DND-41 (cell line): ENCODE data around the gene ZDHHC20.

Source experiments
- ATAC-seq: fragments of 200-7000 bp; cut with Tn5 transposase; 3 replicates; pipeline ENCODE4 v1.9.1; 2021; ENCODE audit warnings: low read depth; ENCODE audit not compliant: insufficient read depth
- DNase-seq: peaks from one replicate; pipeline ENCODE4 v3.0.0-alpha.2; 2020
- H2AFZ ChIP-seq: 2 replicates; pipeline ENCODE4 v1.6.0; 2012; ENCODE audit warnings: low read depth, low read length
- H3K27ac ChIP-seq: 2 replicates; pipeline ENCODE4 v1.5.1; 2012; ENCODE audit warnings: low read length, inconsistent platforms
- H3K27me3 ChIP-seq: fragments of 200-600 bp; sonication (generic); 2 replicates; pipeline ENCODE4 v1.6.0; 2012; ENCODE audit warnings: low read length, mild to moderate bottlenecking, inconsistent platforms; ENCODE audit not compliant: insufficient read depth, poor library complexity
- H3K36me3 ChIP-seq: 2 replicates; pipeline ENCODE4 v1.5.1; 2012; ENCODE audit warnings: low read length, inconsistent platforms; ENCODE audit not compliant: insufficient read depth
- H3K4me1 ChIP-seq: 2 replicates; pipeline ENCODE4 v1.5.1; 2012; ENCODE audit warnings: mild to moderate bottlenecking, low read length; ENCODE audit not compliant: insufficient read depth
- H3K4me2 ChIP-seq: 2 replicates; pipeline ENCODE4 v1.6.0; 2012; ENCODE audit warnings: mild to moderate bottlenecking, moderate library complexity, low read length, inconsistent platforms; ENCODE audit not compliant: insufficient read depth
- H3K4me3 ChIP-seq, 2 experiments: fragments of 200-600 bp in 1 of 2; shearing (Covaris generic) in 1 of 2; 2 replicates each; pipeline ENCODE4 v1.5.1; 2012 to 2016; ENCODE audit warnings: inconsistent platforms in 2 of 2, low read length in 2 of 2, mild to moderate bottlenecking in 2 of 2, low read depth in 1 of 2, moderate library complexity in 1 of 2
- H3K79me2 ChIP-seq: 2 replicates; pipeline ENCODE4 v1.6.0; 2012; ENCODE audit warnings: low read length, inconsistent platforms; ENCODE audit not compliant: insufficient read depth
- H3K9ac ChIP-seq: 2 replicates; pipeline ENCODE4 v1.6.0; 2012; ENCODE audit warnings: low read depth, mild to moderate bottlenecking, inconsistent platforms, low read length, moderate library complexity
- H3K9me3 ChIP-seq: 2 replicates; pipeline ENCODE4 v1.5.1; 2012; ENCODE audit warnings: low read length, moderate library complexity, mild to moderate bottlenecking, inconsistent platforms; ENCODE audit not compliant: insufficient read depth, severe bottlenecking
- H4K20me1 ChIP-seq: 2 replicates; pipeline ENCODE4 v1.6.0; 2012; ENCODE audit warnings: low read length; ENCODE audit not compliant: insufficient read depth
- EZH2 ChIP-seq: IDR thresholded peaks from 3 replicates; pipeline ENCODE4 v1.6.1; 2012; ENCODE audit warnings: borderline replicate concordance, low read depth, mild to moderate bottlenecking, moderate library complexity, low read length, inconsistent platforms; ENCODE audit not compliant: severe bottlenecking
- TF ChIP-seq, protein P1 (sequence below): IDR thresholded peaks from 2 replicates; pipeline ENCODE4 v1.5.1; 2012; ENCODE audit warnings: borderline replicate concordance, low read length, moderate library complexity, mild to moderate bottlenecking; ENCODE audit not compliant: poor library complexity, severe bottlenecking; ENCODE audit errors: extremely low read depth

ZDHHC20 gene

DNA sequence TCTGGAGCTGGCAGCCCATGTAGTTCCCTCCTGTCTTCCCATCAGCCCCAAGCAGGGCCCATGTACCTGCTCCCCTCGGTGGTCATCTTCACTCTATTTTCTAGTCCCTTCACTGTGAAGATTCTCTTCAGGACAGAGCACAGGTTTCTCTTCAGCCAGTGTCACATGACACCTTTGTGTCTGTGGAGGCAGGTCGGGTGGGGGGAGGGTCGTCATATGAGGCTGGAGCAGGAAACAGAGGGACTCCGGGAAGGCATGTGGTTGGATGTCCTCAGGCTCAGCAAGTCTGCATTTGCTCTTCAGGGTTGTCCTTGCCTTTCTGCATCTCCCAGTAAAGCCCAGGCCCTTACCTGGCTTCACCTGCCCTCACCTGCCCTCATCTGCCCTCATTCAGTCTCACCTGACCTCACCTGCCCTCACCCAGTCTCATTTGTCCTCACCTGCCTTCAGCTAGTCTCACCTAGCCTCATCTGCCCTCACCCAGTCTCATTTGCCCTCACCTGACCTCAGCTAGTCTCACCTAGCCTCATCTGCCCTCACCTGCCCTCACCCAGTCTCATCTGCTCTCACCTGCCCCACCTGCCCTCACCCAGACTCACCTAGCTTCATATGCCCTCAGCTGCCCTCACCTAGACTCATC, 120.3 kb downstream of the ZDHHC20 start:
- Histone ChIP-seq H2AFZ (no peak overlapping the region), H3K4me2 (no peak overlapping the region)
- DNase-seq, result no peak

DNA sequence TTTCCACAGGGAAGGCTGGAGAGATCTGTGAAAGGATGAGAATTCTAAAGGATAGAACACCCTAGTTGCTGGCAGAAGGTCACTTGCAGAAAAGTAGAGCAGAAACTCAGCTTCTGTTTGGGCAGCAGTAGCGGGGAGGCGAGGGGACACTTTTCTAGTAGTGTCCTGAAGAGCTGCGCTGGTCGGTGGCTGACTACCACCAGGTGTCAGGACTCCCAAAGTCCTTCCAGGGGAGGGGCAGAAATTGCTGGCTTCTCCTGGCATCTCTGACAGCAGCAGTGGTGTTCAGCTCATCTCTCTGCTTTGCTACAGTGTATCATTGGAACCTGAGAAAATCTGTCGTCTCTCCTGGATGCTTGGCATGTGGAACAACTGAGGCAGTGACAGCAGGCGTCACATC, 120.9 kb downstream of the ZDHHC20 start:
- peaks cover 12% of the 10 kb centered on the region for H3K4me1 ChIP-seq
- no peak overlapping the region for H3K9ac ChIP-seq
- DNase-seq (no peak), ATAC-seq (no peak)
- no peak for TF ChIP-seq EZH2
- TF ChIP-seq, protein P1, sequence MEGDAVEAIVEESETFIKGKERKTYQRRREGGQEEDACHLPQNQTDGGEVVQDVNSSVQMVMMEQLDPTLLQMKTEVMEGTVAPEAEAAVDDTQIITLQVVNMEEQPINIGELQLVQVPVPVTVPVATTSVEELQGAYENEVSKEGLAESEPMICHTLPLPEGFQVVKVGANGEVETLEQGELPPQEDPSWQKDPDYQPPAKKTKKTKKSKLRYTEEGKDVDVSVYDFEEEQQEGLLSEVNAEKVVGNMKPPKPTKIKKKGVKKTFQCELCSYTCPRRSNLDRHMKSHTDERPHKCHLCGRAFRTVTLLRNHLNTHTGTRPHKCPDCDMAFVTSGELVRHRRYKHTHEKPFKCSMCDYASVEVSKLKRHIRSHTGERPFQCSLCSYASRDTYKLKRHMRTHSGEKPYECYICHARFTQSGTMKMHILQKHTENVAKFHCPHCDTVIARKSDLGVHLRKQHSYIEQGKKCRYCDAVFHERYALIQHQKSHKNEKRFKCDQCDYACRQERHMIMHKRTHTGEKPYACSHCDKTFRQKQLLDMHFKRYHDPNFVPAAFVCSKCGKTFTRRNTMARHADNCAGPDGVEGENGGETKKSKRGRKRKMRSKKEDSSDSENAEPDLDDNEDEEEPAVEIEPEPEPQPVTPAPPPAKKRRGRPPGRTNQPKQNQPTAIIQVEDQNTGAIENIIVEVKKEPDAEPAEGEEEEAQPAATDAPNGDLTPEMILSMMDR, result peak; percentile 7
- no peak overlapping the region for H3K4me3 ChIP-seq
- no peaks in the 10 kb centered on the region for H4K20me1 ChIP-seq
- no peaks in the 10 kb centered on the region for H3K27me3 ChIP-seq
- H2AFZ ChIP-seq, result no peak overlapping the region
- no peak overlapping the region for H3K4me2 ChIP-seq
- 0 out of 2 replicates have a peak, but pooled peaks cover 3% of the 10 kb centered on the region for H3K36me3 ChIP-seq
- no peak overlapping the region for H3K27ac ChIP-seq
- no peaks in the 10 kb centered on the region for H3K9me3 ChIP-seq
- H3K79me2 ChIP-seq, result peaks cover 20% of the 10 kb centered on the region

More for the DNA sequence above, 120.3 kb downstream of the ZDHHC20 start:
- Histone ChIP-seq H3K4me1 (peaks cover 18% of the 10 kb centered on the region), H3K79me2 (peaks cover 25% of the 10 kb centered on the region), H3K36me3 (0 out of 2 replicates have a peak, but pooled peaks cover 3% of the 10 kb centered on the region), H3K27ac (no peak overlapping the region), H3K9ac (no peak overlapping the region), H3K27me3 (no peaks in the 10 kb centered on the region), H3K9me3 (no peaks in the 10 kb centered on the region), H3K4me3 (no peak overlapping the region), H4K20me1 (no peaks in the 10 kb centered on the region)
- ATAC-seq, result no peak
- TF ChIP-seq EZH2, result no peak
- TF ChIP-seq, protein P1, result no peak

DNA sequence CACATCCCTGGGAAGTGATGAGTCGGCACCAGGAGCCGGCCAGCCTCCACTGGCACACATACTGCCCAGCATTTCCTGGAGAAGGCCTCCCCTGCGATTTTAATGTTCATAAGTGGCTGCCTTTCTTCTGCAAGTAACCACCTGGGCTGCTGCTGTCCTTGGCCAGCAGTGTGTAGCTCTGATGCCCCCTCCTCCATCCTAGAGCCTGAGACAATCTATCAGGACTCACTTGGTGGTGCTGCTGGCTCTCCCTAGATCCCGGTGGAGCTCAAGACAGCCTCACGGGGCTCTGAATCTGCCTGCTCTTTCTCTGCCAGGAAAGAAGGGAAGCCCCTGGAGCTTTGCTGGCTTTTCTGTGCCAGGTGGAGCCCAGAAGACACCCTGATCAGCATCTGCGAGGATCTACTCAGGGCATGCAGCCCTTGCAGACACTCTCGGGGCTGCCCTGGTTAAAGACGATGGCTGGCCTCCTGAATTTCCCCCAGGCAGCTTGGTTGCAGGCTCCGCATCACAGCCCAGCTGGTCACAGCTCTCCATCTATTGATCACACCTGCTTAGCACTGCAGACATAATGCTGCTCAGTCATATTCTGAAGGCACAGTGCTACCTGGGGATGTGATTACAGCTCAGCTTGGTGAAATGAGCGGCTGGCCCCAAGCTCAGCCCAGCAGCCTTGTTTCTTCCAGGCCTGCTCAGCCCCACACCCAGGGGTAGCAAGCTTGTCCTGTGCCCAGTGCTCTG, 122.3 kb downstream of the ZDHHC20 start:
- H3K79me2 ChIP-seq, result peaks cover 7% of the 10 kb centered on the region
- no peak for DNase-seq

More for the DNA sequence above, 122.3 kb downstream of the ZDHHC20 start:
- H3K36me3 ChIP-seq, result 0 out of 2 replicates have a peak, but pooled peaks cover 3% of the 10 kb centered on the region
- H3K9ac ChIP-seq, result no peak overlapping the region
- H3K27me3 ChIP-seq, result no peaks in the 10 kb centered on the region
- H3K4me1 ChIP-seq, result peaks cover 1% of the 10 kb centered on the region
- no peak for TF ChIP-seq EZH2
- TF ChIP-seq, protein P1, result no peak
- H4K20me1 ChIP-seq, result no peaks in the 10 kb centered on the region
- no peak overlapping the region for H3K27ac ChIP-seq
- ATAC-seq, result no peak
- no peaks in the 10 kb centered on the region for H3K9me3 ChIP-seq
- no peak overlapping the region for H3K4me2 ChIP-seq
- no peak overlapping the region for H3K4me3 ChIP-seq
- H2AFZ ChIP-seq, result no peak overlapping the region
